Activated T-cell treated with anti-CD3 and anti-CD28 coated beads for 24 hours (primary cell): ENCODE results near the gene EHBP1.
"Not testable (repeated sequence)": the region's sequence is repeated elsewhere in the genome, so short reads cannot be mapped to it uniquely, and the experiment has no call there.

Experiments
- DNase-seq: peaks from one replicate; pipeline ENCODE4 v3.0.0-alpha.2; 2020; ENCODE audit warnings: low read depth

Gene EHBP1

GRCh38 chr2:63019686-63020085 lies 314.2 kb downstream of the EHBP1 start:
- DNase-seq: not testable (repeated sequence)

- no peak for DNase-seq
Measured at GRCh38 chr2:63023444-63023843, 317.9 kb downstream of the EHBP1 start.

- no peak for DNase-seq
Measured at GRCh38 chr2:63027220-63027619, 321.7 kb downstream of the EHBP1 start.

GRCh38 chr2:63029058-63029457 lies 323.5 kb downstream of the EHBP1 start:
- no peak for DNase-seq

GRCh38 chr2:63034526-63034925 lies 329.0 kb downstream of the EHBP1 start:
- no peak for DNase-seq

- DNase-seq: no peak
Measured at GRCh38 chr2:63035169-63035568, 329.7 kb downstream of the EHBP1 start.

GRCh38 chr2:63035660-63036059 lies 330.1 kb downstream of the EHBP1 start:
- no peak for DNase-seq

GRCh38 chr2:63038034-63038433 lies 332.5 kb downstream of the EHBP1 start:
- no peak for DNase-seq

- DNase-seq: no peak
Measured at GRCh38 chr2:63040586-63040985, 335.1 kb downstream of the EHBP1 start.

GRCh38 chr2:63041592-63041991 lies 336.1 kb downstream of the EHBP1 start:
- no peak for DNase-seq

- DNase-seq: no peak
Measured at GRCh38 chr2:63044362-63045327, 339.1 kb downstream of the EHBP1 start.

GRCh38 chr2:63046552-63046951 lies 341.0 kb downstream of the EHBP1 start:
- DNase-seq: no peak

GRCh38 chr2:63046961-63047320 lies 341.4 kb downstream of the EHBP1 start:
- DNase-seq: no peak

GRCh38 chr2:63047321-63048279 lies 342.1 kb downstream of the EHBP1 start:
- no peak for DNase-seq

GRCh38 chr2:63048367-63049171 lies 343.1 kb downstream of the EHBP1 start:
- no peak for DNase-seq

- DNase-seq: no peak
Measured at GRCh38 chr2:63049211-63049969, 343.9 kb downstream of the EHBP1 start.

GRCh38 chr2:63049970-63050333 lies 344.4 kb downstream of the EHBP1 start:
- DNase-seq: no peak

GRCh38 chr2:63050334-63051041 lies 345.0 kb downstream of the EHBP1 start, which contains the start of gene OTX1:
Gene OTX1 (plus strand): TSS chr2:63050830. CDS start chr2:63052991, 2,161 bp downstream.
- peak; percentile 55 for DNase-seq

- no peak for DNase-seq
Measured at GRCh38 chr2:63051042-63051794, 345.7 kb downstream of the EHBP1 start.
